Measurements from ENCODE around the gene ARID1B.

GRCh38 chr6:156988276-156989158, 211.3 kb downstream of the ARID1B start:
- TF ChIP-seq ETV6 (CRISPR knock-in tag; IDR thresholded peaks at IDR 0.05) (no peak), MAX (CRISPR knock-in tag; IDR thresholded peaks at IDR 0.05) (no peak), ZNF281 (CRISPR knock-in tag; IDR thresholded peaks at IDR 0.05) (no peak), CREB1 (CRISPR knock-in tag; IDR thresholded peaks at IDR 0.05) (no peak)
